Measurements from ENCODE around the gene SHQ1. TPM values are rescaled to one million over a fixed set of nuclear protein-coding genes. Genes with fewer than 3 reads are reported as not detected.

The SHQ1 gene
- total RNA-seq, 4 donors from 2014 or later = 11.0 to 105 (median 13.4) TPM

DNA sequence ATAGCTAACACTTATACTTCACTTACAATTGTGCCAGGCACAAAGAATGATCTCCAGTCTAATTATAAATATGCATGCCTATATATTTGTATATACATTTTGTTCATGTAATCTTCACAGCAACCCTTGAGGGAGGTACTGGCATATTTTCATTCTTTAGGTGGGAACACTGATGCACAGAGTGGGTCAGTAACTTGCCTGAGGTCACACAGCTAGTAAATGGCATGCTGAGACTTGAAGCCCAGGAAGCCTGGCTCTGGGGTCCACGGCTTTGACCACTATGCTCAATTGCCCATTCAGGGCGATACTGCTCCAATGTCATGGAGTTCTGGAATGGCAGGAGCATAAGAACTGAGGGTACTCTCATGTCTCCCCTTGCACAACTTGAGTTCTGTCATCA is 139.8 kb downstream of the SHQ1 start:
- no peak overlapping the region for H3K27ac ChIP-seq
- H3K4me3 ChIP-seq = no peak overlapping the region
- no peak for TF ChIP-seq POLR2A (IDR thresholded peaks at IDR 0.05)
- no peak for TF ChIP-seq CTCF (IDR thresholded peaks at IDR 0.05)
- no peak for DNase-seq
- no peaks in the 10 kb centered on the region for H3K4me1 ChIP-seq
- H3K27me3 ChIP-seq = no peaks in the 10 kb centered on the region
- H3K9me3 ChIP-seq = no peaks in the 10 kb centered on the region
- no peaks in the 10 kb centered on the region for H3K36me3 ChIP-seq

- no peak for DNase-seq
- H3K27me3 ChIP-seq = no peaks in the 10 kb centered on the region
- no peaks in the 10 kb centered on the region for H3K4me1 ChIP-seq
- no peak for TF ChIP-seq POLR2A (IDR thresholded peaks at IDR 0.05)
- no peak for TF ChIP-seq CTCF (IDR thresholded peaks at IDR 0.05)
- H3K4me3 ChIP-seq = no peak overlapping the region
- H3K9me3 ChIP-seq = no peaks in the 10 kb centered on the region
- no peak overlapping the region for H3K27ac ChIP-seq
- H3K36me3 ChIP-seq = no peaks in the 10 kb centered on the region
These were observed 145.2 kb downstream of the SHQ1 start for GRCh38 chr3:72702997-72703396.

DNA sequence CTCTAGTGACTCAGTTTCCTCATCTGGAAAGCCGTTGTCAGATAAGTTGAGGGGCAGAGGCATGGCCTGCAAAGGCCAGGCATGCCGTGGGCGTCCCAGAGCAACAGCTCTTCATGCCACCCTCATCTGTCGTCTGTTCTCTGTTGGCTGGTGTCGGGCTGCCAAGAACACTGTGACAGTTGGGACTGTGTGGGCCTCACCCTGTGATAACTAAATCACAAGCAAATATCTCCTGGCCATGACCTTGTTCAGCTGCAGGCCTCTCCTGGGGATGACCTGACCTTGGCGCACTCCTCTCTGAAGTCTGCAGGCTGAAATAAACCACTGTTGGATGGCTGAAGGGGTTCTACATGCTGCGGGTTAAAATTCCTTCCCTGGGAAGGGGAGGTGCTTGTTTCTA is 145.9 kb downstream of the SHQ1 start:
- no peaks in the 10 kb centered on the region for H3K4me1 ChIP-seq
- no peak overlapping the region for H3K4me3 ChIP-seq
- TF ChIP-seq POLR2A (IDR thresholded peaks at IDR 0.05) = no peak
- no peak for TF ChIP-seq CTCF (IDR thresholded peaks at IDR 0.05)
- no peak overlapping the region for H3K27ac ChIP-seq
- no peaks in the 10 kb centered on the region for H3K36me3 ChIP-seq
- DNase-seq = no peak
- H3K9me3 ChIP-seq = no peaks in the 10 kb centered on the region
- H3K27me3 ChIP-seq = no peaks in the 10 kb centered on the region

GRCh38 chr3:72700106-72700505 is 148.1 kb downstream of the SHQ1 start:
- no peak for DNase-seq
- Histone ChIP-seq H3K27me3 (no peaks in the 10 kb centered on the region), H3K4me3 (no peak overlapping the region), H3K4me1 (no peaks in the 10 kb centered on the region), H3K27ac (no peak overlapping the region), H3K36me3 (no peaks in the 10 kb centered on the region), H3K9me3 (no peaks in the 10 kb centered on the region)
- TF ChIP-seq POLR2A (IDR thresholded peaks at IDR 0.05) = no peak
- no peak for TF ChIP-seq CTCF (IDR thresholded peaks at IDR 0.05)

- no peaks in the 10 kb centered on the region for H3K9me3 ChIP-seq
- no peaks in the 10 kb centered on the region for H3K36me3 ChIP-seq
- TF ChIP-seq POLR2A (IDR thresholded peaks at IDR 0.05) (no peak), CTCF (IDR thresholded peaks at IDR 0.05) (no peak)
- H3K4me3 ChIP-seq = no peak overlapping the region
- H3K27ac ChIP-seq = no peak overlapping the region
- no peak for DNase-seq
- H3K27me3 ChIP-seq = no peaks in the 10 kb centered on the region
- H3K4me1 ChIP-seq = no peaks in the 10 kb centered on the region
These were observed 148.6 kb downstream of the SHQ1 start for GRCh38 chr3:72699631-72700030.

Other genes with a start within 250 kb of the SHQ1 start
- gene GXYLT2, start 39.6 kb upstream of the SHQ1 start, total RNA-seq = 10 to 100 TPM in 1 of 4 donors, 1 to 10 TPM in 3; 1.1 to 38.0 (median 1.4) TPM
- gene PPP4R2, start 148.4 kb upstream of the SHQ1 start, total RNA-seq = 10 to 100 TPM; 39.9 to 49.6 (median 44.2) TPM
- gene EBLN2, start 213.2 kb upstream of the SHQ1 start, total RNA-seq = 10 to 100 TPM in 3 of 4 donors, 1 to 10 TPM in 1; 8.2 to 14.9 (median 11.9) TPM